Iris pigment epithelial cell (primary cell): ENCODE data around the gene SNAPC1.
"Not testable (repeated sequence)": the region's sequence is repeated elsewhere in the genome, so short reads cannot be mapped to it uniquely, and the experiment has no call there.

Experiments
- DNase-seq: peaks from one replicate; pipeline ENCODE4 v3.0.0-alpha.2; 2011; ENCODE audit warnings: low read depth

The SNAPC1 gene

GRCh38 chr14:61749867-61750266 is 12.4 kb upstream of the SNAPC1 start:
- no peak for DNase-seq

- DNase-seq: peak; percentile 78
These were observed 11.3 kb upstream of the SNAPC1 start for GRCh38 chr14:61750708-61751474.

- no peak for DNase-seq
These were observed 10.7 kb upstream of the SNAPC1 start for GRCh38 chr14:61751475-61751989.

GRCh38 chr14:61752626-61753025 is 9.6 kb upstream of the SNAPC1 start:
- DNase-seq: peak; percentile 71

GRCh38 chr14:61753631-61754030 is 8.6 kb upstream of the SNAPC1 start:
- no peak for DNase-seq

- DNase-seq: peak; percentile 73
These were observed 7.4 kb upstream of the SNAPC1 start for GRCh38 chr14:61754627-61755381.

GRCh38 chr14:61755382-61755742 is 6.9 kb upstream of the SNAPC1 start:
- not testable (repeated sequence) for DNase-seq

GRCh38 chr14:61756135-61756534 is 6.1 kb upstream of the SNAPC1 start:
- DNase-seq: no peak

- DNase-seq: no peak
These were observed 2.3 kb upstream of the SNAPC1 start for GRCh38 chr14:61759878-61760277.

GRCh38 chr14:61761557-61761956 is 663 bp upstream of the SNAPC1 start:
- no peak for DNase-seq

- DNase-seq: no peak
These were observed 2.3 kb downstream of the SNAPC1 start for GRCh38 chr14:61764342-61765122.

GRCh38 chr14:61765225-61765943 is 3.2 kb downstream of the SNAPC1 start:
- no peak for DNase-seq

GRCh38 chr14:61766151-61766550 is 3.9 kb downstream of the SNAPC1 start:
- no peak for DNase-seq

- DNase-seq: no peak
These were observed 6.0 kb downstream of the SNAPC1 start for GRCh38 chr14:61768240-61768639.

GRCh38 chr14:61769893-61770292 is 7.7 kb downstream of the SNAPC1 start:
- no peak for DNase-seq

GRCh38 chr14:61774861-61775260 is 12.6 kb downstream of the SNAPC1 start:
- no peak for DNase-seq

GRCh38 chr14:61780125-61780524 is 17.9 kb downstream of the SNAPC1 start:
- no peak for DNase-seq

- DNase-seq: no peak
These were observed 35.1 kb downstream of the SNAPC1 start for GRCh38 chr14:61797309-61797708.

- no peak for DNase-seq
These were observed 39.9 kb downstream of the SNAPC1 start for GRCh38 chr14:61802010-61802568.

GRCh38 chr14:61803755-61804154 is 41.5 kb downstream of the SNAPC1 start:
- no peak for DNase-seq

GRCh38 chr14:61805451-61805850 is 43.2 kb downstream of the SNAPC1 start:
- no peak for DNase-seq
